HCT116 (cell line): ENCODE measurements around the gene KIAA1671. TPM values are rescaled to one million over a fixed set of nuclear protein-coding genes. Genes with fewer than 3 reads are reported as not detected.

ENCODE experiments used
- ATAC-seq: fragments of 200-7000 bp; cut with Tn5 transposase; 2 replicates; pipeline ENCODE4 v1.9.1; 2020; ENCODE audit warnings: mild to moderate bottlenecking, moderate library complexity
- BruUV-seq: library from RNA; stranded (reverse); fragments of 400-500 nt; replicated peaks from 2 replicates; lab custom pipeline; 2021; lab: Mats Ljungman, UMichigan
- CTCF ChIA-PET: fragments of 300-600 bp; sonication (Branson Sonifier 250); formaldehyde crosslinking; loops from one replicate; lab custom pipeline; 2021; ENCODE audit warnings: antibody characterized with exemption; lab: Charles Lee
- POLR2A ChIA-PET: fragments of 300-600, 350-600 bp; sonication (Branson Sonifier 250); formaldehyde crosslinking; loops from one replicate; lab custom pipeline; 2021; ENCODE audit warnings: antibody characterized with exemption; lab: Charles Lee
- RAD21 ChIA-PET, 2 experiments: fragments of 300-600 bp; sonication (Branson Sonifier 250); formaldehyde crosslinking; loops; one replicate each; lab custom pipeline; 2023; ENCODE audit warnings: low total read pairs in 2 of 2; ENCODE audit not compliant: uncharacterized antibody in 2 of 2, unreplicated experiment in 2 of 2, low non-redundant PET in 1 of 2; lab: Charles Lee
- DNase-seq: peaks from one replicate; pipeline ENCODE4 v3.0.0-alpha.2; 2010; ENCODE audit warnings: low read depth, low spot score
- H2AFZ ChIP-seq: fragments of 200-600 bp; shearing (Covaris generic), sonication (generic); 2 replicates; pipeline ENCODE4 v1.6.1; 2017; ENCODE audit warnings: low read depth, mixed run types, mixed read lengths, antibody characterized with exemption, low read length; ENCODE audit not compliant: poor library complexity, severe bottlenecking
- H3K27ac ChIP-seq: 2 replicates; pipeline ENCODE4 v1.5.1; 2012; ENCODE audit warnings: low read depth, low read length
- H3K27me3 ChIP-seq: fragments of 200-600 bp; sonication (generic); 2 replicates; pipeline ENCODE4 v1.6.1; 2016; ENCODE audit warnings: mixed run types, low read length, mixed read lengths; ENCODE audit not compliant: insufficient read depth
- H3K36me3 ChIP-seq, 2 experiments: fragments of 200-500 bp in 1 of 2; fragments of 200-600 bp in 1 of 2; sonication (Bioruptor generic) in 1 of 2; sonication (generic) in 1 of 2; 2 replicates each; pipeline versions ENCODE4 v1.5.1 to v1.6.1; 2014 to 2016; ENCODE audit warnings: low read length in 2 of 2, inconsistent platforms in 1 of 2, mixed read lengths in 1 of 2, mixed run types in 1 of 2; ENCODE audit not compliant: insufficient read depth in 2 of 2, control insufficient read depth in 1 of 2
- H3K4me1 ChIP-seq, 2 experiments: fragments of 200-600 bp in 1 of 2; sonication (generic) in 1 of 2; 2 replicates each; pipeline versions ENCODE4 v1.5.1 to v1.6.1; 2012 to 2017; ENCODE audit warnings: low read length in 2 of 2, inconsistent platforms in 1 of 2, mild to moderate bottlenecking in 1 of 2, mixed read lengths in 1 of 2, mixed run types in 1 of 2, moderate library complexity in 1 of 2; ENCODE audit not compliant: insufficient read depth in 2 of 2, control insufficient read depth in 1 of 2
- H3K4me2 ChIP-seq: fragments of 200-600 bp; sonication (generic); 2 replicates; pipeline ENCODE4 v1.6.1; 2017; ENCODE audit warnings: mixed run types, low read length, mixed read lengths
- H3K4me3 ChIP-seq, 2 experiments: fragments of 200-600 bp in 1 of 2; sonication (generic) in 1 of 2; replicated peaks in 1 of 2; 2 replicates each; pipeline ENCODE4 v1.5.1; 2011 to 2016; ENCODE audit warnings: low read length in 2 of 2, control low read depth in 1 of 2, low read depth in 1 of 2, mild to moderate bottlenecking in 1 of 2, mixed read lengths in 1 of 2, mixed run types in 1 of 2
- H3K79me2 ChIP-seq: fragments of 200-600 bp; sonication (generic); 2 replicates; pipeline ENCODE4 v1.6.1; 2017; ENCODE audit warnings: mild to moderate bottlenecking, mixed run types, low read length, moderate library complexity, mixed read lengths; ENCODE audit not compliant: insufficient read depth
- H3K9ac ChIP-seq: fragments of 200-600 bp; sonication (generic); 2 replicates; pipeline ENCODE4 v1.6.1; 2016; ENCODE audit warnings: low read length, mixed read lengths
- H3K9me2 ChIP-seq: fragments of 200-600 bp; sonication (generic), shearing (Covaris generic); 2 replicates; pipeline ENCODE4 v1.6.1; 2017; ENCODE audit warnings: mixed run types, mild to moderate bottlenecking, moderate library complexity; ENCODE audit not compliant: insufficient read depth
- H3K9me3 ChIP-seq, 2 experiments: fragments of 200-500 bp in 1 of 2; fragments of 200-600 bp in 1 of 2; sonication (Bioruptor generic) in 1 of 2; sonication (generic) in 1 of 2; 2 replicates each; pipeline ENCODE4 v1.6.1; 2014 to 2017; ENCODE audit warnings: low read length in 2 of 2, mixed read lengths in 2 of 2, inconsistent platforms in 1 of 2, low read depth in 1 of 2, mild to moderate bottlenecking in 1 of 2, mixed run types in 1 of 2, moderate library complexity in 1 of 2; ENCODE audit not compliant: control insufficient read depth in 1 of 2, insufficient read depth in 1 of 2
- H4K20me1 ChIP-seq: fragments of 200-600 bp; sonication (generic), shearing (Covaris generic); 2 replicates; pipeline ENCODE4 v1.6.1; 2017; ENCODE audit warnings: mixed run types, mild to moderate bottlenecking, moderate library complexity; ENCODE audit not compliant: insufficient read depth
- ATF3 ChIP-seq: IDR thresholded peaks from 2 replicates; pipeline ENCODE4 v1.6.1; 2012
- CBX3 ChIP-seq: IDR thresholded peaks from 2 replicates; pipeline ENCODE4 v1.6.1; 2012; ENCODE audit warnings: low read depth
- RAD21 ChIP-seq: IDR thresholded peaks from 2 replicates; pipeline ENCODE4 v1.6.1; 2012; ENCODE audit warnings: low read depth, mild to moderate bottlenecking
- SIN3A ChIP-seq: IDR thresholded peaks from 2 replicates; pipeline ENCODE4 v1.6.1; 2012; ENCODE audit warnings: low read depth
- SP1 ChIP-seq: IDR thresholded peaks from 2 replicates; pipeline ENCODE4 v1.6.1; 2012; ENCODE audit warnings: low read depth
- SRF ChIP-seq: IDR thresholded peaks from 2 replicates; pipeline ENCODE4 v1.6.1; 2012; ENCODE audit warnings: low read depth
- TCF7L2 ChIP-seq: IDR thresholded peaks from 2 replicates; pipeline ENCODE4 v1.7.0; 2011; ENCODE audit warnings: borderline replicate concordance, inconsistent platforms; ENCODE audit not compliant: insufficient read depth, insufficient read length; ENCODE audit errors: extremely low read depth
- ZFX ChIP-seq: fragments of 450-650 bp; IDR thresholded peaks from 2 replicates; pipeline ENCODE4 v1.6.1; 2017
- ZNF274 ChIP-seq: fragments of 200-500 bp; sonication (Bioruptor generic); IDR thresholded peaks from 2 replicates; pipeline ENCODE4 v1.6.1; 2014; ENCODE audit warnings: mild to moderate bottlenecking, low read depth, low read length, inconsistent platforms
- intact Hi-C: fragments of 100-400 bp; cut with micrococcal nuclease; formaldehyde crosslinking; loops from 2 replicates; pipeline ENCODE4 v1.10.0; 2022
- total RNA-seq: library from RNA; stranded (reverse); gene quantifications from one replicate; pipeline ENCODE4 v1.2.1, GENCODE V29; 2021; ENCODE audit not compliant: unreplicated experiment
- TF ChIP-seq, protein P1 (sequence below): IDR thresholded peaks from 2 replicates; pipeline ENCODE4 v1.6.1; 2012
- TF ChIP-seq, protein P2 (sequence below), 3 experiments: fragments of 200-600 bp in 1 of 3; sonication (generic) in 1 of 3; IDR thresholded peaks in 2 of 3; conservative IDR thresholded peaks in 1 of 3; 2 replicates each; pipeline ENCODE4 v1.5.1; 2012 to 2017; ENCODE audit warnings: low read depth in 2 of 3, low read length in 2 of 3, antibody characterized with exemption in 1 of 3, borderline replicate concordance in 1 of 3, control low read depth in 1 of 3, mild to moderate bottlenecking in 1 of 3, mixed read lengths in 1 of 3, mixed run types in 1 of 3, moderate library complexity in 1 of 3; ENCODE audit not compliant: insufficient read depth in 1 of 3
- TF ChIP-seq, protein P3 (sequence below): IDR thresholded peaks from 2 replicates; pipeline ENCODE4 v1.6.1; 2012; ENCODE audit warnings: low read depth

The KIAA1671 gene
- total RNA-seq, 1 experiment from 2014 or later: 36.8 TPM

DNA sequence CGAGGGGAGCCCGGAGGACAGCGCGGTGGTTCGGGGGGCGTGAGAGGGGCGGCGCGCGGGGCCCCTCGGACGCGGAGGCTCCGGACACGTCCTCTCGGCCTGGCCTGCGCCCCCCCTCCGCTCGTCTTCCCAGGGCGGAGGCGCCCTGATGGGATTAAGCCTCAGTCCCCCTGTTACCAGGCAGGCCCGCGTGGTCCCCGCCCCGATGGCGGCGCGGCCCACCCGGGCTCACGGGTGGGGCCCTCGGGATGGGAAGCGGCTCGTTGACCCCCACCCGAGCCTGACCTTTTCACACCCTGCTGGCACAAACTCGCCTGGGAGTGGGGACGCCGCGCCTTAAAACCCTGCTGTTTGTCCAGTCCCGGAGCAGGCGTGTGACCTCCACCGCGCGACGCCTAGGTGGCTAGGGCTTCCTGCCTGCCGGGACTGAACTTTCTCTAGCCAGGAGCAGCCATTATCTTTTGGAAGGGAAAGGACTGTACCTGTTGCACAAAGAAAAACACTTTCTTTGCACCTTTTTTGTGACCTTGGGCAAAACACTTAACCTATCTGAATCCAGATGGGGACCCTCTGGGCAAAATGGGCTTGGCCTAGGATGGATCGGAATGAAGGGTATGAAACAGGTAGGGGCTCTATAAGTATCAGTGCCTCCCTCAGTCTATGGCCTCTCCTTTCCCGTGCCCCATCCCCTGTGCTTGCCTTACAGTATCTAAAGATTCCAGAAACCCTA is 1.0 kb downstream of the KIAA1671 start:
- peaks cover 46 to 68% of the 10 kb centered on the region in 2 experiments for H3K4me1 ChIP-seq
- ChIA-PET CTCF (interaction anchor here (1.9 to 2.7 kb wide), 2 partner anchors 95 to 103 kb away, joined by 6 to 22 read pairs; no protein-coding TSS in a partner anchor), POLR2A (interaction anchor here (0.5 kb wide), 1 partner anchor 31 kb away, joined by 8 read pairs; no protein-coding TSS in a partner anchor), RAD21 (no interaction called here)
- TF ChIP-seq, protein P1, sequence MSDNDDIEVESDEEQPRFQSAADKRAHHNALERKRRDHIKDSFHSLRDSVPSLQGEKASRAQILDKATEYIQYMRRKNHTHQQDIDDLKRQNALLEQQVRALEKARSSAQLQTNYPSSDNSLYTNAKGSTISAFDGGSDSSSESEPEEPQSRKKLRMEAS: 0 out of 2 replicates have a peak, but pooled peaks have one; percentile 35
- TF ChIP-seq RAD21 (no peak), ZFX (peak; percentile 45; the same call in 1 of the 2 replicates), SRF (no peak)
- H3K27ac ChIP-seq: peak overlapping the region; percentile 98
- no peaks in the 10 kb centered on the region for H3K27me3 ChIP-seq
- H3K4me2 ChIP-seq: peak overlapping the region; percentile 93
- H3K79me2 ChIP-seq: peaks cover 55% of the 10 kb centered on the region
- H4K20me1 ChIP-seq: no peaks in the 10 kb centered on the region
- intact Hi-C loops: loop anchor here (5.0 kb wide), 1 partner anchor 74 kb away; no protein-coding TSS in a partner anchor
- H3K4me3 ChIP-seq: peak overlapping the region; percentile 86
- H3K36me3 ChIP-seq: no peaks in the 10 kb centered on the region
- peak overlapping the region; percentile 92 for H3K9ac ChIP-seq
- no TSS peak for BruUV-seq
- H2AFZ ChIP-seq: peak overlapping the region; percentile 11
- H3K9me3 ChIP-seq: no peaks in the 10 kb centered on the region
- no peaks in the 10 kb centered on the region for H3K9me2 ChIP-seq
- peak; percentile 6 for ATAC-seq
- DNase-seq: no peak

DNA sequence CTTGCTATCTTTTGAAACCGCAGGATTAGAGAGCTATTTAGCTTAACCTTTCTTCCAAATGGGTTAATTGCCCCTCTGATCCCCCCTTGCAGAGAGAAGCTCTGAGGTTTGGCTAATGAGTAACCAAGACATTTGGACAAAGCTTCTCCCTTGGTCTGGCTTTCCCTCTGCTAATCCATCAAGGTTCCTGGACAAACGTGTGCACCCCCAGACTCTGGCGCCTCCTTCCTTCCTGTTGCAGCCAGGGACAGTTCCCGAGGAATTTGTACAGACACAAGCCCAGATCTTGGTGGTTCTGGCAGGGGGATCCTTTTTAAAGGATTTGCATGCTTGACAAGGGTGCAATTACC is 1.6 kb downstream of the KIAA1671 start:
- Histone ChIP-seq H3K4me2 (peak overlapping the region; percentile 93), H4K20me1 (no peaks in the 10 kb centered on the region), H3K36me3 (no peaks in the 10 kb centered on the region), H3K9me3 (no peaks in the 10 kb centered on the region), H3K79me2 (peaks cover 60% of the 10 kb centered on the region), H2AFZ (no peak overlapping the region), H3K27me3 (no peaks in the 10 kb centered on the region), H3K4me1 (peaks cover 52 to 73% of the 10 kb centered on the region in 2 experiments), H3K9ac (peak overlapping the region; percentile 92), H3K27ac (peak overlapping the region; percentile 98), H3K9me2 (no peaks in the 10 kb centered on the region), H3K4me3 (peak overlapping the region; percentile 86)
- ATAC-seq: no peak
- CTCF ChIA-PET: interaction anchor here (1.9 kb wide), 1 partner anchor 103 kb away, joined by 6 read pairs; no protein-coding TSS in a partner anchor
- POLR2A ChIA-PET: no interaction called here
- DNase-seq: no peak
- TSS peak; percentile 54 for BruUV-seq
- intact Hi-C loops: loop anchor here (5.0 kb wide), 1 partner anchor 73 kb away; no protein-coding TSS in a partner anchor
- RAD21 ChIA-PET: no interaction called here
- TF ChIP-seq TCF7L2: no peak
- TF ChIP-seq, protein P2, sequence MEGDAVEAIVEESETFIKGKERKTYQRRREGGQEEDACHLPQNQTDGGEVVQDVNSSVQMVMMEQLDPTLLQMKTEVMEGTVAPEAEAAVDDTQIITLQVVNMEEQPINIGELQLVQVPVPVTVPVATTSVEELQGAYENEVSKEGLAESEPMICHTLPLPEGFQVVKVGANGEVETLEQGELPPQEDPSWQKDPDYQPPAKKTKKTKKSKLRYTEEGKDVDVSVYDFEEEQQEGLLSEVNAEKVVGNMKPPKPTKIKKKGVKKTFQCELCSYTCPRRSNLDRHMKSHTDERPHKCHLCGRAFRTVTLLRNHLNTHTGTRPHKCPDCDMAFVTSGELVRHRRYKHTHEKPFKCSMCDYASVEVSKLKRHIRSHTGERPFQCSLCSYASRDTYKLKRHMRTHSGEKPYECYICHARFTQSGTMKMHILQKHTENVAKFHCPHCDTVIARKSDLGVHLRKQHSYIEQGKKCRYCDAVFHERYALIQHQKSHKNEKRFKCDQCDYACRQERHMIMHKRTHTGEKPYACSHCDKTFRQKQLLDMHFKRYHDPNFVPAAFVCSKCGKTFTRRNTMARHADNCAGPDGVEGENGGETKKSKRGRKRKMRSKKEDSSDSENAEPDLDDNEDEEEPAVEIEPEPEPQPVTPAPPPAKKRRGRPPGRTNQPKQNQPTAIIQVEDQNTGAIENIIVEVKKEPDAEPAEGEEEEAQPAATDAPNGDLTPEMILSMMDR (IDR thresholded peaks at IDR 0.05 in 2 of 3, conservative IDR thresholded peaks at IDR 0.05 in 1 of 3; ENCODE audit: borderline replicate concordance in 1 of 3, insufficient read depth in 1 of 3, low read depth in 2 of 3, low read length in 2 of 3): 0 out of 6 replicates have a peak, but pooled peaks of 1 of the 3 experiments have one; percentile 7
- TF ChIP-seq SIN3A: no peak
- no peak for TF ChIP-seq ZFX
- TF ChIP-seq CBX3: no peak
- TF ChIP-seq, protein P3, sequence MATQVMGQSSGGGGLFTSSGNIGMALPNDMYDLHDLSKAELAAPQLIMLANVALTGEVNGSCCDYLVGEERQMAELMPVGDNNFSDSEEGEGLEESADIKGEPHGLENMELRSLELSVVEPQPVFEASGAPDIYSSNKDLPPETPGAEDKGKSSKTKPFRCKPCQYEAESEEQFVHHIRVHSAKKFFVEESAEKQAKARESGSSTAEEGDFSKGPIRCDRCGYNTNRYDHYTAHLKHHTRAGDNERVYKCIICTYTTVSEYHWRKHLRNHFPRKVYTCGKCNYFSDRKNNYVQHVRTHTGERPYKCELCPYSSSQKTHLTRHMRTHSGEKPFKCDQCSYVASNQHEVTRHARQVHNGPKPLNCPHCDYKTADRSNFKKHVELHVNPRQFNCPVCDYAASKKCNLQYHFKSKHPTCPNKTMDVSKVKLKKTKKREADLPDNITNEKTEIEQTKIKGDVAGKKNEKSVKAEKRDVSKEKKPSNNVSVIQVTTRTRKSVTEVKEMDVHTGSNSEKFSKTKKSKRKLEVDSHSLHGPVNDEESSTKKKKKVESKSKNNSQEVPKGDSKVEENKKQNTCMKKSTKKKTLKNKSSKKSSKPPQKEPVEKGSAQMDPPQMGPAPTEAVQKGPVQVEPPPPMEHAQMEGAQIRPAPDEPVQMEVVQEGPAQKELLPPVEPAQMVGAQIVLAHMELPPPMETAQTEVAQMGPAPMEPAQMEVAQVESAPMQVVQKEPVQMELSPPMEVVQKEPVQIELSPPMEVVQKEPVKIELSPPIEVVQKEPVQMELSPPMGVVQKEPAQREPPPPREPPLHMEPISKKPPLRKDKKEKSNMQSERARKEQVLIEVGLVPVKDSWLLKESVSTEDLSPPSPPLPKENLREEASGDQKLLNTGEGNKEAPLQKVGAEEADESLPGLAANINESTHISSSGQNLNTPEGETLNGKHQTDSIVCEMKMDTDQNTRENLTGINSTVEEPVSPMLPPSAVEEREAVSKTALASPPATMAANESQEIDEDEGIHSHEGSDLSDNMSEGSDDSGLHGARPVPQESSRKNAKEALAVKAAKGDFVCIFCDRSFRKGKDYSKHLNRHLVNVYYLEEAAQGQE: no peak
- TF ChIP-seq ATF3: no peak
- TF ChIP-seq, protein P1: 0 out of 2 replicates have a peak, but pooled peaks have one; percentile 9
- no peak for TF ChIP-seq ZNF274
- TF ChIP-seq SP1: no peak
